ENCODE measurements around the gene SLF2.

SLF2 gene

GRCh38 chr10:100966887-100967286, 54.1 kb downstream of the SLF2 start:
- peaks cover 5 to 25% (median 13%) of the 10 kb centered on the region in 3 donors for H3K36me3 ChIP-seq
- intact Hi-C loops (cut with DNase I; ENCODE audit: low total_unique reads) = no loop called here

GRCh38 chr10:100967332-100967731, 54.6 kb downstream of the SLF2 start:
- peaks cover 0 to 15% (median 14%) of the 10 kb centered on the region in 4 donors for H3K4me1 ChIP-seq
- H3K27me3 ChIP-seq = peaks cover 0 to 13% of the 10 kb centered on the region in 2 donors
- no peak overlapping the region for H3K27ac ChIP-seq
- no peak overlapping the region for H3K4me3 ChIP-seq
- peaks cover under 1 to 21% (median 8%) of the 10 kb centered on the region in 3 donors for H3K36me3 ChIP-seq
- intact Hi-C loops (cut with DNase I; ENCODE audit: low total_unique reads) = no loop called here
- DNase-seq = no peak
- TF ChIP-seq CTCF (IDR thresholded peaks at IDR 0.05) = no peak
- no peaks in the 10 kb centered on the region for H3K9me3 ChIP-seq

More at GRCh38 chr10:100966887-100967286, 54.1 kb downstream of the SLF2 start:
- peaks cover 0 to 13% of the 10 kb centered on the region in 2 donors for H3K27me3 ChIP-seq
- no peak overlapping the region for H3K4me3 ChIP-seq
- H3K4me1 ChIP-seq = peaks cover 0 to 15% (median 14%) of the 10 kb centered on the region in 4 donors
- H3K27ac ChIP-seq = no peak overlapping the region
- no peaks in the 10 kb centered on the region for H3K9me3 ChIP-seq
- DNase-seq = no peak
- TF ChIP-seq CTCF (IDR thresholded peaks at IDR 0.05) = no peak

DNA sequence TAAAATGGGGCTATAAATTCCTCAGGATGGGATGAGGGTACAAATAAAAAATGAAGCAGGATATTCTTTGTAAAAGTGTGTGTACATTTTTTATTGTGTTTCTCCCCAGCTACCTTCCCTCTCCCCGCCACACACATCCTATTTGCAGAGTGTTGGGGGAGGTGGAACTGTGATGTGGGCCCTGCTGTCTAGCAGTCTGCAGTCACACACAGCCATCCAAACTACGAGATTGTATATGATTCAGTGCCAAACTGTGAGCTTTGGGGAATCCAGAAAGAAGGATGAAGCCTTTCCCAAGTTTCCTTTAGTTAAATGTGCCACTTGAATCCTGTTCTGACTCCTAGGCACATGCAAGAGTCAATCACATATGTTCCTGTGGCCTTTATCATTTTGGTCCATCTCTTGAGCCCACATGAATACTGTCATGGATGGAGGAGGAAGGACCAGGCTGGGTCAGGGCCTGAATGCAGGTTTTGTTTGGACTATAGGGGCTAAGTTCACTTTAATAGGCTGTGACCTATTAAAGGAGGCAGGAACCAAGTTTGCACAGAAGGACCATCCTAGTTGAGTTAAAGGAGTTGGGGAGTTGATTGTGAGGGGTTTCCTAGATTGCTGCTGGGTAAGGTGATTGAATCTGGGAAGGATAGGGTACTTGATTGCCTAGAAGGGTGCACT, 55.4 kb downstream of the SLF2 start:
- Histone ChIP-seq H3K27me3 (peaks cover 0 to 13% of the 10 kb centered on the region in 2 donors), H3K4me3 (no peak overlapping the region), H3K36me3 (peaks cover 0 to 12% (median under 1%) of the 10 kb centered on the region in 3 donors), H3K27ac (no peak overlapping the region), H3K9me3 (no peaks in the 10 kb centered on the region), H3K4me1 (peaks cover 0 to 15% (median 14%) of the 10 kb centered on the region in 4 donors)
- intact Hi-C loops (cut with DNase I; ENCODE audit: low total_unique reads) = no loop called here
- no peak for TF ChIP-seq CTCF (IDR thresholded peaks at IDR 0.05)
- DNase-seq = no peak

DNA sequence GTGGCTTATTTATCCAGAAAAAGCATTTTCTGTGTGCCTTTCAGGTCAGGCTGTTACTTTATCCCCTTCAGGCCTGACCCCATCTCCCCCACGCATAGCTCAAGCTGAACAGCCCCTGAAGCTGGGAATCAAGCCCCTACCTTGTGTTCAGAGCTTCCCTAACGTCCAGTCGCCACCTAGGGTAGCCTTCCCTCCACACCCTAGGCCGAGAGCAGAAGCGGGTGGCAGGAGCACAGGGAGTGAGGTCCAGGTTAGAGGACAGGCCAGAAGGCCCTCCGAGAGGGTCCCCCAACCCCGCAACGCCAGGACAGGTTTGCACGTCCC, 56.1 kb downstream of the SLF2 start:
- peak overlapping the region in 1 of 2 donors; percentile 18 for H3K27ac ChIP-seq
- H3K4me3 ChIP-seq = peak overlapping the region; percentile 39 to 58
- H3K27me3 ChIP-seq = peaks cover 0 to 13% of the 10 kb centered on the region in 2 donors
- TF ChIP-seq CTCF (IDR thresholded peaks at IDR 0.05) = no peak
- H3K36me3 ChIP-seq = peaks cover 0 to 11% (median 0%) of the 10 kb centered on the region in 3 donors
- H3K4me1 ChIP-seq = peaks cover 0 to 15% (median 14%) of the 10 kb centered on the region in 4 donors
- no peak for DNase-seq
- H3K9me3 ChIP-seq = no peaks in the 10 kb centered on the region
- intact Hi-C loops (cut with DNase I; ENCODE audit: low total_unique reads) = no loop called here

- peaks cover 0 to 15% (median 14%) of the 10 kb centered on the region in 4 donors for H3K4me1 ChIP-seq
- intact Hi-C loops (cut with DNase I; ENCODE audit: low total_unique reads) = no loop called here
- no peak for DNase-seq
- peak within 1 kb of the TSS; percentile 39 to 58 for H3K4me3 ChIP-seq
- peaks cover 0 to 13% of the 10 kb centered on the region in 2 donors for H3K27me3 ChIP-seq
- H3K36me3 ChIP-seq = peaks cover 0 to 11% (median 0%) of the 10 kb centered on the region in 3 donors
- H3K27ac ChIP-seq = peak within 1 kb of the TSS in 1 of 2 donors; percentile 18
- peak; percentile 56 to 60 for TF ChIP-seq CTCF (IDR thresholded peaks at IDR 0.05)
- no peaks in the 10 kb centered on the region for H3K9me3 ChIP-seq
Observed at GRCh38 chr10:100969187-100970075, 56.7 kb downstream of the SLF2 start, which contains the start of gene SEMA4G. Gene SEMA4G, plus strand, starts transcription at chr10:100969504. Its CDS starts 3,409 bp downstream, at chr10:100972913.

All from tibial artery (tissue), 4 donors.